Measurements from ENCODE around the gene RELN. TPM values are rescaled to one million over a fixed set of nuclear protein-coding genes. Genes with fewer than 3 reads are reported as not detected.
A peak's percentile ranks its signal among the peaks of the same experiment; 100 is the strongest.

Gene RELN
- total and polyA plus RNA-seq, 2 of the 13 experiments (the other 11 are each of a cell fraction or from before 2014, with no cell fraction given), result 315 to 332 TPM

GRCh38 chr7:103988468-103989199 lies 824 bp downstream of the RELN start (continued):
- TF ChIP-seq CEBPZ (IDR thresholded peaks at IDR 0.05; ENCODE audit: low read length), result no peak
- TF ChIP-seq NFATC3 (CRISPR knock-in tag; IDR thresholded peaks at IDR 0.05), result no peak
- TF ChIP-seq ARID4A (CRISPR knock-in tag; IDR thresholded peaks at IDR 0.05; ENCODE audit: borderline replicate concordance), result 0 out of 2 replicates have a peak, but pooled peaks have one; percentile 6
- TF ChIP-seq ZNF879 (CRISPR knock-in tag; IDR thresholded peaks at IDR 0.05), result no peak
- TF ChIP-seq DDIT3 (CRISPR knock-in tag; IDR thresholded peaks at IDR 0.05), result no peak
- no peak for TF ChIP-seq ATF1 (CRISPR knock-in tag; IDR thresholded peaks at IDR 0.05)
- no peak for TF ChIP-seq PLSCR1 (CRISPR knock-in tag; IDR thresholded peaks at IDR 0.05; ENCODE audit: borderline replicate concordance)
- no peak for TF ChIP-seq ZNF766 (CRISPR knock-in tag; IDR thresholded peaks at IDR 0.05; ENCODE audit: borderline replicate concordance)
- 0 out of 2 replicates have a peak, but pooled peaks have one; percentile 20 for TF ChIP-seq HNF1B (CRISPR knock-in tag; IDR thresholded peaks at IDR 0.05)
- peak; percentile 75 for TF ChIP-seq RBM39 (IDR thresholded peaks at IDR 0.05; ENCODE audit: low read depth, low read length, poor library complexity, severe bottlenecking)
- no peak for TF ChIP-seq ZNF503 (CRISPR knock-in tag; IDR thresholded peaks at IDR 0.05)
- TF ChIP-seq ZBTB42 (CRISPR knock-in tag; IDR thresholded peaks at IDR 0.05), result 0 out of 2 replicates have a peak, but pooled peaks have one; percentile 3
- TF ChIP-seq THRA (CRISPR knock-in tag; IDR thresholded peaks at IDR 0.05; ENCODE audit: borderline replicate concordance), result 0 out of 2 replicates have a peak, but pooled peaks have one; percentile 11
